GM18499 (cell line): ENCODE results near the gene RPS10.
"Not testable (repeated sequence)": the region's sequence is repeated elsewhere in the genome, so short reads cannot be mapped to it uniquely, and the experiment has no call there.

Experiments used
- ATAC-seq: cut with Tn5 transposase; IDR thresholded peaks from one replicate; pipeline ENCODE4 v1.9.1; 2021; ENCODE audit warnings: moderate number of reproducible peaks; ENCODE audit not compliant: insufficient read depth, unreplicated experiment

The RPS10 gene

GRCh38 chr6:34374508-34374907 is 51.4 kb downstream of the RPS10 start:
- no peak for ATAC-seq

GRCh38 chr6:34374069-34374468 is 51.8 kb downstream of the RPS10 start:
- ATAC-seq = no peak

DNA sequence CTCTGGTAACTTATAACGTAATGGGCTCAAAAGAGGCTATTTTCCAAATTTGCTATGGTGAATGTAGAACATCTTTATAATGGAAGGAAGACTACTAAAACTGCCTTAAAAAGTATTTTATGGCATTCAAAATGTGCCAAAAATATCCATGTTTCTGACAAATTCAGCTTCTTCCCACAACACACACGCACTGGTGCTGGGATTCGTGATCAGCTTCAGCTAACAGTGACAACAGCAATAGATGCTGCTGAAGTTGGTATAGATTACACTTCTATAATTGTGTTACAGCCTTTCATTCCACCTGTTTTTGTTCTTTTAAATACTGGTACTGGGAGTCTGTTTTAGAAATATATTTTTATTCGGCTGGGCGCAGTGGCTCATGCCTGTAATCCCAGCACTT is 52.4 kb downstream of the RPS10 start:
- no peak for ATAC-seq

DNA sequence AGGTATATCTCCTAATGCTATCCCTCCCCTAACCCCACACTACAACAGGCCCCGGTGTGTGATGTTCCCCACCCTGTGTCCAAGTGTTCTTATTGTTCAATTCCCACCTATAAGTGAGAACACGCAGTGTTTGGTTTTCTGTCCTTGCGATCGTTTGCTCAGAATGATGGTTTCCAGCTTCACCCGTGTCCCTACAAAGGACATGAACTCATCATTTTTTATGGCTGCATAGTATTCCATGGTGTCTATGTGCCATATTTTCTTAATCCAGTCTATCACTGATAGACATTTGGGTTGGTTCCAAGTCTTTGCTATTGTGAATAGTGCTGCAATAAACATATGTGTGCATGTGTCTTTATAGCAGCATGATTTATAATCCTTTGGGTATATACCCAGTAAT is 54.0 kb downstream of the RPS10 start:
- not testable (repeated sequence) for ATAC-seq

DNA sequence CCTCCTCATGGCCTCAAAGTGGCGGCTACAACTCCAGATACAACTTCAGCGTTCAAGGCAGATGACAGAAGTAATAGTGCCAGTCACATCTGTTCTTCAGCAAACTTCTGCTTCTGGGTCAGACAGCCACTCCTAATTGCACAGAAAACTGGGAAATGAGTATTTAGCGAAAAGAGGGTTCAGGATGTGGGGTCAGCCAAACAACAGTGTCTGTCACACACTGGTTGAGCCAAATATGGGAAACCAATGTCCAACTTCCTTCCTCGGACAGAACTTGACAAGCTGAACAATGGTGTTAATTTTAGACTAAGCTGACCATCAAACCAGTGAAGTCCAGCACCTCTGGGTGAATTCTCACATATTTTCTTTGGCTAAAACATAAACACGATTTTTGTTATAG is 55.5 kb downstream of the RPS10 start:
- no peak for ATAC-seq

DNA sequence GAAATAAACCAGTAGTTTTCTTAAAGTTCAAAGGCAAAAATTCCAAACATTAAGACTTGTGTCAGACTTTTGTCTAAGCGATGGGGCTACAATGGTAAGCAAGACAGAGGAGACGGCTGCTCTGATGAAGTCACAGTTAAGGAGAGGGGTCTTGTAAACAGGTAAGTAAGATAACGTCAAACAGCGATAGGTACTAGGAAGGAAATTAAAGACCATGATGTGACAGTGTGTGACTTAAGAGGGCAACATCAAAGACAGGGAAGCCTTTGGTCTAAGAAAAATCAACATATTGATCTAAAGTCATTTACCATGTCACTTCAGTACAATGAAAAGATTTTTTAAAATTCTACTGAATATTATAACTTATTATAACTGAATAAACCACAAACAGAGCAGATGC is 56.5 kb downstream of the RPS10 start:
- ATAC-seq = no peak
